ENCODE measurements around the gene ABLIM2.

ABLIM2 gene

GRCh38 chr4:7926822-7927221 is 231.8 kb downstream of the ABLIM2 start:
- no peaks in the 10 kb centered on the region for H3K79me2 ChIP-seq (ENCODE audit: insufficient read depth, low read length)
- no peaks in the 10 kb centered on the region; the same call in 1 of the 2 replicates for H3K27me3 ChIP-seq (ENCODE audit: low read length)

GRCh38 chr4:7924570-7924969 is 234.0 kb downstream of the ABLIM2 start:
- Histone ChIP-seq H3K9me3 (ENCODE audit: insufficient read depth, low read length) (no peaks in the 10 kb centered on the region), H3K79me2 (ENCODE audit: insufficient read depth, low read length) (no peaks in the 10 kb centered on the region), H2AFZ (ENCODE audit: low read depth, low read length, severe bottlenecking) (no peak overlapping the region), H3K9ac (ENCODE audit: low read length) (no peak overlapping the region), H3K4me3 (ENCODE audit: insufficient read depth, low read length, poor library complexity, severe bottlenecking) (no peak overlapping the region), H3F3A (ENCODE audit: insufficient read depth) (no peaks in the 10 kb centered on the region), H3K36me3 (ENCODE audit: low read length) (no peaks in the 10 kb centered on the region), H3K27me3 (ENCODE audit: low read length) (no peaks in the 10 kb centered on the region; the same call in 1 of the 2 replicates), H3K9me2 (replicated peaks; ENCODE audit: insufficient read depth, low read length) (no peaks in the 10 kb centered on the region), H3K27ac (ENCODE audit: low read depth, low read length) (no peak overlapping the region), H3K4me2 (ENCODE audit: low read depth, low read length, poor library complexity, severe bottlenecking) (no peak overlapping the region), H4K20me1 (ENCODE audit: low read depth, low read length) (no peaks in the 10 kb centered on the region)
- TF ChIP-seq EZH2phosphoT487 (conservative IDR thresholded peaks at IDR 0.05; ENCODE audit: low read length) = no peak
- no peak for TF ChIP-seq CTCF (IDR thresholded peaks at IDR 0.05; ENCODE audit: insufficient read depth, low read length, poor library complexity, severe bottlenecking)

More at GRCh38 chr4:7926822-7927221, 231.8 kb downstream of the ABLIM2 start:
- Histone ChIP-seq H3F3A (ENCODE audit: insufficient read depth) (no peaks in the 10 kb centered on the region), H3K4me2 (ENCODE audit: low read depth, low read length, poor library complexity, severe bottlenecking) (no peak overlapping the region), H4K20me1 (ENCODE audit: low read depth, low read length) (no peaks in the 10 kb centered on the region), H3K9me3 (ENCODE audit: insufficient read depth, low read length) (no peaks in the 10 kb centered on the region), H3K36me3 (ENCODE audit: low read length) (no peaks in the 10 kb centered on the region), H3K4me3 (ENCODE audit: insufficient read depth, low read length, poor library complexity, severe bottlenecking) (no peak overlapping the region), H3K9ac (ENCODE audit: low read length) (no peak overlapping the region), H2AFZ (ENCODE audit: low read depth, low read length, severe bottlenecking) (no peak overlapping the region), H3K9me2 (replicated peaks; ENCODE audit: insufficient read depth, low read length) (no peaks in the 10 kb centered on the region), H3K27ac (ENCODE audit: low read depth, low read length) (no peak overlapping the region)
- TF ChIP-seq CTCF (IDR thresholded peaks at IDR 0.05; ENCODE audit: insufficient read depth, low read length, poor library complexity, severe bottlenecking) (no peak), EZH2phosphoT487 (conservative IDR thresholded peaks at IDR 0.05; ENCODE audit: low read length) (no peak)

DNA sequence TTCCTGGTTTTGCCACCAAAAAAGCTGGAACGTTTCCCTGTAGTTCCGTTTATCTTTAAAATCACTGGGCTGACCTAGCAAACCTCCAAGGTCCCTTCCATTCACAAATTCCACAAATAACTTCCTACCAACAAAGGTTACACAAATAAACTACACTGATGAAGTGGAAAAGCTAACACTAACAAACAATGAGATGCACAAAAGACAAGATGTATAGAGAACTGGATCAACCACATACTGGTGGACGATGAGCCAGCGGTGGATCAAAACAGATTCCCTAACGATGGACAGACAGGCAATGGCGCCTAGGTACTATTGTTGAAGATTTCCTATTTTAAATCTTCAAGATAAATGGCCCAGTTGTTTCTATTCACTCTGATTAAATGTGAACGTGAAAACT is 234.4 kb downstream of the ABLIM2 start:
- TF ChIP-seq CTCF (IDR thresholded peaks at IDR 0.05; ENCODE audit: insufficient read depth, low read length, poor library complexity, severe bottlenecking) = no peak
- no peak for TF ChIP-seq EZH2phosphoT487 (conservative IDR thresholded peaks at IDR 0.05; ENCODE audit: low read length)
- Histone ChIP-seq H2AFZ (ENCODE audit: low read depth, low read length, severe bottlenecking) (no peak overlapping the region), H3K9ac (ENCODE audit: low read length) (no peak overlapping the region)

More for the DNA sequence above, 234.4 kb downstream of the ABLIM2 start:
- H3F3A ChIP-seq (ENCODE audit: insufficient read depth) = no peaks in the 10 kb centered on the region
- no peaks in the 10 kb centered on the region for H3K36me3 ChIP-seq (ENCODE audit: low read length)
- H3K9me2 ChIP-seq (replicated peaks; ENCODE audit: insufficient read depth, low read length) = no peaks in the 10 kb centered on the region
- no peak overlapping the region for H3K27ac ChIP-seq (ENCODE audit: low read depth, low read length)
- no peak overlapping the region for H3K4me3 ChIP-seq (ENCODE audit: insufficient read depth, low read length, poor library complexity, severe bottlenecking)
- no peaks in the 10 kb centered on the region for H3K9me3 ChIP-seq (ENCODE audit: insufficient read depth, low read length)
- H3K79me2 ChIP-seq (ENCODE audit: insufficient read depth, low read length) = no peaks in the 10 kb centered on the region
- H3K27me3 ChIP-seq (ENCODE audit: low read length) = no peaks in the 10 kb centered on the region; the same call in 1 of the 2 replicates
- H4K20me1 ChIP-seq (ENCODE audit: low read depth, low read length) = no peaks in the 10 kb centered on the region
- H3K4me2 ChIP-seq (ENCODE audit: low read depth, low read length, poor library complexity, severe bottlenecking) = no peak overlapping the region
